ENCODE data around the gene TIMM13. TPM values are rescaled to one million over a fixed set of nuclear protein-coding genes. Genes with fewer than 3 reads are reported as not detected.
"Not testable (repeated sequence)": the region's sequence is repeated elsewhere in the genome, so short reads cannot be mapped to it uniquely, and the experiment has no call there.

Gene TIMM13
- total RNA-seq, 1 experiment from 2014 or later: 30.7 TPM

DNA sequence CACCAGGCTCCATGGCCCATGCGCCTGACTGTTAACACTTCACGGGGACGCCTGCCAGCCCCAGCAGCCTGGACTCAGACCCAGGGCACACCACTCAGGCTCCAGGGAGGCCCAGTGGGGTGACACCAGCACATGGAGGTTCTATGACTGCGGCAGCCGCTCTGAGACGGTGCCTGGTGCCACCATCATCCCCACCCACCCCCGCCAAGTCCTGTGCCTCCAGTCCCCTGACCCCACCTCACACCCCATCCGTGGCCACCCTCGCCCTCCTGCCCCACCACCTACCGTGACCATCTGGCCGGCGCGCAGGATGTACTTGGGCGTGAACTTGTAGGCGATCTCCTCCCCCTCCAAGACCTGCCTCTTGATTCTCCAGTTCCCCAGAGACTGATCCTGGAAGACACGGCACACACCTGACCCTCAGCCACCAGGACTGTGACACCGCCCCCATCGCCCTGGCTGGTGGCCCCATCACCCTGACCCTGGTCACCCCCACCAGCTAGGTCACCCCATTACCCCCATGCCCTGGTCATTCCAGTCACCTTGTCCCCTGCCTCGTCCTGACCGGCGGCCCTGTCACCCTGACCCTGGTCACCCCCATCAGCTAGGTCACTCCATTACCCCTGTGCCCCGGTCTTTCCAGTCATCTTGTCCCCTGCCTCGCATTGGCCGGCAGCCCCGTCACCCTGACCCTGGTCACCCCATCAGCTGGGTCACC lies 4.9 kb upstream of the TIMM13 start:
- no peak for DNase-seq (ENCODE audit: extremely low read depth, low read depth)

DNA sequence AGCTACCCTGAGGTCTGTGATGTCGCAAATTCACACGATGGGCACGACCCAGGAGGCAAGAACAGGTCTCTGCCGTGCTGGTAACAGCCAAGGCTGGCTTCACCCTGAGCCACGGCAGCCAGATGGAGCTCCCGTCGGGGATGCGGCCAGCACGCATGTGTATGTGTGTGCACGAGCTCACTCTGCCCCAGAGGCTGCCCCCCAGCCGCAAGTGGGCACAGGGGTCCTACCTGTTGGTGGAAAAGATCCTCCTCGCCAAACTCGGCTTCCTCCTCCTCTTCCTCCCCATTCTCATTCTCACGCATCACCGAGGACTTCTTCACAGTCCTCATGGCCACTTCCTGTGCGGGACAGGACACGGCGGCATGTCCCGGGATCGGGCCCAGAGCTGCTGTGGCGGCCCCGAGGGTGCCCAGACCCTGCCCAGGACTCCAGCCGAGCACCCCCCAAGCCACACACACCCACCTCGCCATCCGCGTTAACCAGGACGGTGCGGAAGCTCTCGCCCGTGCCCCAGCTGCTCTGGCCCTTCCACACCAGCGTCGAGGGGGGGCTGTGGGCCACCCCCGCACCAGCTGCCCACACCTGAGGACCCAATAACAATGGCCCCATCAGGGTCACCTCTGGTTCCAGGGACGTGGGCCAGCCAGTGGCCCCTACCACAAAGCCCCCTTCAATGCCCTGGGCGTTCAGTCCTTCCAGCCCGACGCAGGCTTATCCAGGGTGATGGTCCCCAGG lies 4.1 kb upstream of the TIMM13 start:
- DNase-seq (ENCODE audit: extremely low read depth, low read depth): no peak

DNA sequence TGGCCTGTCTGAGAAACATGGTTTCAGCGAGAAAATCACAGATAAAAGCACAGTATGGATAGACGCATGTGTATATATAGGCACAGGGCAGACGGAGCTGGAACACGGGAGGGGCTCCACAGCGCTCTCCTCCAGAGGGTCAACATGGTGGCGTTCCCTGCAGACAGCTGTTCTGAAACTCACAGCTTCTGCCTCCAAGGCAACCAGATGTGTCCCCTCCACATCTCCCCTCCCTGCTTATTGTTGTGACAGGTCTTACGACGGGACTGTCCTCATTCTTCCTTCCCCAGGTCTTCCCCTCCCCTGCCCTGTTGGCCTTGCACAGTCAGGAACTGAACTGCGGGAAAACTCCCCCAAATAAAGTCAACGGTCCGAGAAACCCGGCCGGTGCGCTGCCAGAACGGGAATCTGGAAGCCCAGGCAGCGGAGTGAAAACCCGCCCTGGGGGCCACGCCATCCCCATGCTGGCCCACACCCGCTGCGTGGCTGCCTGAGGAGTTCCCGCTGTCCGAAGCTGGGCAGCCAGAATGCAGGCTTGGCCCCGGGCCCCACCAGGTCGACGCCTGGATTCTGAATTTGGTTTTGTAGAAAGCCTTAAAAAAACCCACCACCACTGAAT lies 2.6 kb upstream of the TIMM13 start:
- no peak for DNase-seq (ENCODE audit: extremely low read depth, low read depth)

DNA sequence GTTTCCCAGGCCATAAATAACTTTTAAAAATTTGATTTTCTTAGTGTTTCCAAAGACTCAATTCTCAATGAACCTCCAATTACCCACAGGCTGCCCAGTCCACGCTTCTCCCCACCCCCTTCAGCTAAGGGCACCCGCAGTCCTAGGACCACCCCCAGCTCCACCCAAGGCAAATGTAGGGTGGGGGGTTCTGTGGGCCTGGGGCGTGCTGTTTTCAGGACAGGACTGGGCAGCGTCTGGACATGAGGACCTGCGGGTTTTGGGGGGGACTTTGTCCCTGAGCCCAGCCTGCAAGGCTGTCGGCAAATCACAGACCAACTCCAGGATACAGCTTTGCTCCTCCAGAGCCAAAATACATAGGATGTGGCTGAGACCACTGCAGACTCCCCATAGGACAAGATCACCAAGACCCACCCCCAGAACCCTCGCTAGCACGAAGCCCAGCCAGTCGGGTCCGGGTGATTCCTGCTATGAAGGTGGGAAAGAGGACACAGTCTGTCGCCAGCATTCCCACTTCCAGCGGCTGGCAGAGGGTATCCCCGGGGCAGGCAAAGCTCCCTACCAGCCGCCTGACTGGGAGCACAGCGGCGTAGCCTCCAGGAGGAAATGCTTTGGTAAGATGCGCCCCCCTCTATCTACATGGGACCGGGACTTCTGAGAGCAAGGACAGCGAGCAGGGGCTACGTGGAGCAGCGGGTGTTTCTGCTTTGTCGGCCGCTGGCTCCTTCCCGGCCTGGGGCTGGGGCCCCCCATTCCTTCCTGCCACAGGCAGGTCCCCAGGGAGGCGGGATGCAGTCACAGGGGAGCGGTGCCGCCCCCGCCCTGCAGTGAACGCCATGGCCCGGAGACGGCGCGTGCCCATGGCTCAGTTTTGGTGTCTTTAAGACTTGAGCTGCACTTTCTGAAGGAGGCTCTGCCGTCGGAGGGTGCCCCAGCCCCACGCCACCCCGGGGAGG lies 1.6 kb upstream of the TIMM13 start:
- DNase-seq (ENCODE audit: extremely low read depth, low read depth): no peak

DNA sequence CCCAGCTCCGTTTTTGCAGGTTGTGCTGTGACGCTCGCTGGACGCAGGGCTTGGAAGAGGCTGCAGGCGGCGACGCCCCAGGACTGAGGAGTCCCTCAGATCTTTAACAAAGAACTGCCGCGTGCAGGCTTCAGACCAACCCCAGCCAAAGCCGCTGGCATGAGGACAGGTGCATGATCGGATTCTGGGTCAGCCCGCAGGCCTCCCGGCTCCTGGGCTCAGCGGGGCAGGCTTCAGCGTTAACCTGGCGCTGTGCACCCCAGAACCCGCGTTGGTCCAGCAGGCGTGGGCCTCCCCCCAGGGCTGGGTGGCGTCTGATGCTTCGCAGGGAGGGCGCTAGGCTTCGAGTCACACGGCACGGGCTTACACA lies 920 bp upstream of the TIMM13 start:
- DNase-seq (ENCODE audit: extremely low read depth, low read depth): no peak

DNA sequence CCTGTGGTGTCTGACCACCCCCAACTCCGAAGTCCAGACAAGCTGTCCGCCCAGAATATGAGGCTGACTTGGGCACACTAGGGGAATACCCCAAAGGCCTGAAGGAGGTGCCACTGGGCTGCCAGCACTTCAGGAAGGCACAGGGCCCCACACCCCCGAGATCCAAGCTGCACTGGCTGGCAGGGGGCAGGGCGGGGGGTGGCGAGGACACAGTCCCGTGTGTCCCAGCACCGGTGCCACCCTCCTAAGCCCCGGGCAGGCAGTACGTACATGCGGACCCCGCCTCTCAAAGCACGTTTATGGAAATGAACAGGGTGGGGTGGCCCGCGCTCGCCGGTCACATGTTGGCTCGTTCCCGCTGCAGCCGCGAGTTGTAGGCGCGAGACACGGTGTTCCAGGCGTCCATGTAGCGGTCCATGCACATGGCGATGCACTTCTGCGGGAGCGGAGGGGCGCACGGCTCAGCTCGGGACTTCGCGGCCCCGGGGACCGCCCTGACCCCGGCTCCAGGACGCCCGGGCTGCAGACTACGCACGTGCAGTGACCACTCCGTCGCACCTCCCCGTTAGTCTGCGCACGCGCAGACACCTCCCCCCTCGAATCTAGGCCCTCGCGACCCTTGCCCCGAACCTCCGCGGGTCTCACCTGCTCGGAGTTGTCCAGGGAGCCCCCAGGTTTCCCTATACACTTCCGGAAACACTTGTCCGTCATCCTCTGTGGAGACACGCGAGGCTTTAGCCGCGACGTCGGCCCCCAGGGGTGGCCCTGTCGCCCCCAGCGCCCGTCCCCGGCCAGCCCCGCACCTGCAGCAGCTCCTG lies 566 bp downstream of the TIMM13 start:
- DNase-seq (ENCODE audit: extremely low read depth, low read depth): no peak

DNA sequence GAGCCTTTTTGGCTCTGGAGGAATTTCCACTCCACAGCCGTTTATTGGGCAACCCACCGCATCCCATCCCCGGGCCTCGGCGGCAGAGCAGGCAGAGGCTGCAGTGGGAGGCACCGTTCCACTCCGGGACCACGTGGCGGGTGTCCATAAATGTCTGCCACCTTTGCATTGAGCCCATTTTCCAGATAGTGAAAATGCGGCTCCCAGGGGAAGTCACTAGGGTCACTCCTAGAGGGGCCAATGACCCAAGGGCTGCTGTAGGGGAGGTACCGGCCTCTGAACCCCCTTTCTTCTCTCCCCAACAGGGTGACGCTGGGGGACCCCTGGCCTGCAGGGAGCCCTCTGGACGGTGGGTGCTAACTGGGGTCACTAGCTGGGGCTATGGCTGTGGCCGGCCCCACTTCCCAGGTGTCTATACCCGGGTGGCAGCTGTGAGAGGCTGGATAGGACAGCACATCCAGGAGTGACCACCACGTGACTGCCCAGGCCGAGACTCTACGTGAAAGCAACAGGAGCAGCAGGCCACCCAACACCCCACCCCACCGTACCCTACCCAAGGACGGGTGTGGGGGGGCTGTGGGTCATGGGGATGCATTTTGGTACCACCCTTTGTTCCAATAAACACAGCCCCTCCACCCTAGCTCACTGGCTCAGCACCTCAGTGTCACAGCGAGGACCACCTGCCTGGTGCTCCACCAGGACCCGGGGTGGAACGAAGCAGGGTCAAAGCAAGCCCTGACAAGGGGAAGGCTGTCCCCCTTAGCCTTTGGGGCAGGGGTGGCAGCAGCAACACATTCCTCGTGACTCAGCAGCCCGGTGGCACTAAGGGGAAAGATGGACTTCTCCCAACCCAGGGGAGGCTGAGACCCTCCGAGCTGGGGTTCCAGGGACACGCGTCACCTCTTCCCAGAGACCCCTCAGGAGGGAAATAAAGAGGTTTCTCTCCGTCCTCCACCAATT lies 1.5 kb downstream of the TIMM13 start:
- DNase-seq (ENCODE audit: extremely low read depth, low read depth): no peak

DNA sequence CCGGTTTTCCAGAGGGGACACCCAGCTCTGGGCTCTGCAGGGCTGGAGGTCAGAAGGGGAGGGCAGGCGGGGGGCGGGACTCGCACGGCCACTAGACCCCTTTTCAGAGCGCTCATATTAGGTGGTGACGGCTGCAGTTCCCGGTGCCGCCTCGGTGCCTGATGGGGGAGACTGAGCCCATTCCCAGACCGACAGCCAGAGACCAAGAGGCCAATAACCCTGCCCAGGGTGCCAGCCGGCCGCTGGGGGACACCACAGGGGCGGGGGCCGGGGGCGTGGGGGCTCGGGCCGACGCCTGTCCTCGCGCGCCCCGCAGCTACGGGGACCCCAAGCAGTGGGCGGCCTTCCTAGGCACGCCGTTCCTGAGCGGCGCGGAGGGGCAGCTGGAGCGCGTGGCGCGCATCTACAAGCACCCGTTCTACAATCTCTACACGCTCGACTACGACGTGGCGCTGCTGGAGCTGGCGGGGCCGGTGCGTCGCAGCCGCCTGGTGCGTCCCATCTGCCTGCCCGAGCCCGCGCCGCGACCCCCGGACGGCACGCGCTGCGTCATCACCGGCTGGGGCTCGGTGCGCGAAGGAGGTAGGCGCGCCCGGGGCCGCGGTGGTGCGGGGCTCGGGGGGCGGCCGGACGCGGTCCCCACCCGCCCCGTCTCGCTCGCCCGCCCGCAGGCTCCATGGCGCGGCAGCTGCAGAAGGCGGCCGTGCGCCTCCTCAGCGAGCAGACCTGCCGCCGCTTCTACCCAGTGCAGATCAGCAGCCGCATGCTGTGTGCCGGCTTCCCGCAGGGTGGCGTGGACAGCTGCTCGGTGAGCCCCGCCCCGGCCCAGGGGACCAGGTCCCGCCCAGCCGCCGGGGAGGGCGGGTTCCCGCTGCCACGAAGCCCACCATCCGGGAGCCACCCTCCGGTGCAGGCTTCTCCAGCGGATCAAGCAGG lies 2.4 kb downstream of the TIMM13 start:
- no peak for DNase-seq (ENCODE audit: extremely low read depth, low read depth)

DNA sequence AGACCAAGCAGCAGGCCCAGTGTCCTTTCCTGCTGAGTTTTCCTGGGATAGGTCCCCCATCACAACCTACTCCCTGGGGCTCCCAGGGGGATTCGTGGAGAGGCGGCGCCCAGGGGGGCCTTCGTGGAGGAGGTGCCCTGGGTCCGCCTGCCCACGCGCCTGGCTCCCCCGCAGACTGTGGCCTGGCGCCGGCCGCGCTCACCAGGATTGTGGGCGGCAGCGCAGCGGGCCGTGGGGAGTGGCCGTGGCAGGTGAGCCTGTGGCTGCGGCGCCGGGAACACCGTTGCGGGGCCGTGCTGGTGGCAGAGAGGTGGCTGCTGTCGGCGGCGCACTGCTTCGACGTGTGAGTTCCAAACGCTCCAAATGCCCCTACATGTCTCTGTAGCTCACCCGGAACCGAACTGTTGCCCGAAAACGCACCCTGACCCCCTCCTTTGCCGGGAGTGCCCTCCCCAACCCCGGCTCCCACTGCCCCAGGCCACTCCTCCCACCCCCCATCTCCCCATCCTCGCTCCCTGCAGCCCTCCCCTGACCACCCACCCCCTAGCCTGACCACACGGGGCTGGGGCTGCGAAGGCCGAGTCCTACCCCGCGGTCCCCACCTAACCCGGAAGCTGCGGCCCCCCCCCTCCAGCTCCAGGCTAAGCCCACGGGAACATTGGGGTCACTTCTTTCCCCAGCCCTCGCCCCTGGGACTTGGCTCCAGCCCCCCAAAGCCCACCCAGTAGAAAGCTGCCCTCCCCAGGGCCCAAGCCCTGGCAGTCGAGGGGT lies 3.3 kb downstream of the TIMM13 start:
- no peak for DNase-seq (ENCODE audit: extremely low read depth, low read depth)

DNA sequence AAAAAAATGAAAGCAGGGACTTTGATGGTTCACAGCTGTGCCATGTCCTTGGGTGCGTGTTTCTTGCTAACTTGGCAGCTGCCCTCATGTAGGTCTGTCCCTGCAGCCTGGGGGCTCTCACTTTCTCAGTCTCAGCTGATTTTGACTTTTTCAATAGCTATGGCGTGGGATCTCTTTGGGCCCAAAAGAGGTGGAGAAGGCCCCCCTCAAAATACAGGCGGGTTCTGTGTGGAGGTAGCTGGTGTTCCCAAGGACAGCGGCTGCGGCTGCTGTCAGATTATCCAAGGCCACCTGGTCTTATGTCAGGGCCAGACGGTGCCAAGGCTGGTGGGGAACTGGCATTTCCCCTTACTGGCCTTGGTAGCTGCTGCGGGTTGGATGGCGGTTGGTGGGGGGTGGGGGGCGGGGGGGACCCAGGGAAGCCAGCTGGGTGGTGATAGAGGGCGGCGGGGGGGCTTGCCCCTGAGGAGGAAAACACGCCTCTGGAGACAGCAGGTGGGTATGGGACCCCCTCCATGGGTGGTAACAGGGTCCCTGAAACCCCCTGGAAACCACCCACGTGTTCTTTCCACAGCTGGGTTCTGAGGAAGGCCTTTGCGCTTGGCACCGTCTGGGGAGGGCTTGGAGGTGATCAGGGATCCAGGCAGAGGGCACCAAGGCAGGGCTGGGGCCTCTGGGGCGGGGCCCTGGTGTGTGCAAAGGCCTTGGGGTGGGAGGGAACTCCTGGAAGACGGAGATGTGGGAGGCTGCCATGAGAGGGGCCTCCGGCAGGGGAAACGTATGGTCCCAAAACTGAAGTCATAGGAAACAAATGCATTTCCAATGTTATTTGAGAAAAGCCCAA lies 4.1 kb downstream of the TIMM13 start:
- DNase-seq (ENCODE audit: extremely low read depth, low read depth): no peak

DNA sequence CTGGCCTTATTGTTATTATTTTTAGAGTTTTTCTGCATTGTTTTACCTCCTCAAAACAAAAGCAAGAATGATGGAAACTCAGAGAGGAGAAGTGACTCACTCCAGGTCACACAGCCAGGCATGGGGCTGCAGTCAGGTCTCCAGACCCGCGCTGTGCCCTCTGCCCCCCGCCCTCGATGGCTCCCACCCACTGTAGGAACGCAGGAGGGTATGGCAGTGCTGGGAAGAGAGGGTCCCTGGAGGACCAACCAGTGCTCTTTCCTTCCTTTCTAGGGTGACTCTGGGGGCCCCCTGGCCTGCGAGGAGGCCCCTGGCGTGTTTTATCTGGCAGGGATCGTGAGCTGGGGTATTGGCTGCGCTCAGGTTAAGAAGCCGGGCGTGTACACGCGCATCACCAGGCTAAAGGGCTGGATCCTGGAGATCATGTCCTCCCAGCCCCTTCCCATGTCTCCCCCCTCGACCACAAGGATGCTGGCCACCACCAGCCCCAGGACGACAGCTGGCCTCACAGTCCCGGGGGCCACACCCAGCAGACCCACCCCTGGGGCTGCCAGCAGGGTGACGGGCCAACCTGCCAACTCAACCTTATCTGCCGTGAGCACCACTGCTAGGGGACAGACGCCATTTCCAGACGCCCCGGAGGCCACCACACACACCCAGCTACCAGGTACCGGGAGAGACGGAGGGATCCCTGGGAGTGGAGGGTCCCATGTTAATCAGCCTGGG lies 5.6 kb downstream of the TIMM13 start:
- DNase-seq (ENCODE audit: extremely low read depth, low read depth): no peak

DNA sequence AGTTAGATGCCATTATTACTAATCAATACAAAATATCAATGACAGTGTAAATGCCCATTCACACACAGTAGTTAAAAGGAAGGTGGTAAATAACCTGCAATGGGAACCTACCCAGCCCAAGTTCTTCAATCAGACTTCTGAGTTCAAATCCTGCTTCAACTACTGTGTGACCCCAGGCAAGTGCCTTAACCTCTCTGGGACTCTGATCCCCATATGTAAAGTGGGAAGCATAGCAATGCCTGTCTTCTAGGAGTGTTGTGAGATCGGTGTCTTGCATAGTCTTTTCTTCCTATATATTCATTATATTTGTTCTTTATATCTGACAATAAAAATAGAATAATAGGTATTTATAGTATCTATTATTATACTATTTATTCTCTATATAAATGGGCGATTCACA lies 6.9 kb downstream of the TIMM13 start:
- no peak for DNase-seq (ENCODE audit: extremely low read depth, low read depth)

DNA sequence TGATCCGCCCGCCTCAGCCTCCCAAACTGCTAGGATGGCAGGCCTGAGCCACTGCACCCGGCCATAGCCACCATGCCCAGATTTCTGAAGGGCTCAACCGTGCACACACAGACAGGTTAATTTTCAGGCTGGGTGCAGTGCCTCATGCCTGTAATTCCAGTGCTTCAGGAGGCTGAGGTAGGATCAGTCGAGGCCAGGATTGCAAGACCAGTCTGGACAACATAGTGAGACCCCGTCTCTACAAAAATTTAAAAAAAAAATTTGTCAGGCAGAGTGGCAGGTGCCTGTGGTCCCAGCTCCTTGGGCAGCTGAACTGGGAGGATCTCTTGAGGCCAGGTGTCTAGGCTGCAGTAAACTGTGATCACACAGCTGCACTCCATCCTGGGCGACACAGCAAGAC lies 7.6 kb downstream of the TIMM13 start:
- no peak for DNase-seq (ENCODE audit: extremely low read depth, low read depth)

DNA sequence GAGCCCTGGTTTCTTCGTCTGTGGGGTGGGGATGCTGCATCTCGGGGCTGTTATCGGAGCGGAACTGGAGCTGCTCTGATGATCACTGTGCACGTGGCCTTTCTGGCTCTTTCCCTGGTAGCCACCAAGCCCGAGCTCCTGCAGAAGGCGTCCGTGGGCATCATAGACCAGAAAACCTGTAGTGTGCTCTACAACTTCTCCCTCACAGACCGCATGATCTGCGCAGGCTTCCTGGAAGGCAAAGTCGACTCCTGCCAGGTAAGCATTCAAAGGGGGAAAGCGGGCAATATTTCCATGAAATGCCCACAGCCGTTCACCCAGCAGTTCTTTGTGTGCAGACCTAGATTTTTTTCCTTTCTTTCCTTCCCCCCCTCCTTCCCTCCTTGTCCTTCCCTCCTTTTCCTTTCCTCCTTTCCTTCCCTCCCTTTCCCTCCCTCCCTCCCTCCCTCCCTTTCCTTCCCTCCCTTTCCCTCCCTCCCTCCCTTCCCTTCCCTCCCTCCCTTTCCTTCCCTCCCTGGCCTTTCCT lies 9.4 kb downstream of the TIMM13 start:
- no peak for DNase-seq (ENCODE audit: extremely low read depth, low read depth)

DNA sequence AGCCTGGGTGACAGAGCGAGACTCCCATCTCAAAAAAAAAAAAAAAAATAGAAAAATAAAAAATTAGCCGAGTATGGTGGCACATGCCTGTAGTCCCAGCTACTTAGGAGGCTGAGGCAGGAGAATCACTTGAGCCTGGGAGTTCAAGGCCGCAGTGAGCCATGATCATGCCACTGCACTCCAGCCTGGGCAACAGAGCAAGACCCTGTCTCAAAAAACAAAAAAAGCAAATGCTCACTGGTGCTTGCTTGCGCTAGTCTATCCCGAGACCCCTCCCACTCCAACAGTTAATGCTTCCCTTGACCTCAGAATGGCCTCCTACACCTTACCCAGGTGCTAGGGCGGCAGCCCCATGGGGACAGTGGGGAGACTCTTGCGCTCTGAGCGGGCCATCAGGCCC lies 9.9 kb downstream of the TIMM13 start:
- not testable (repeated sequence) for DNase-seq (ENCODE audit: extremely low read depth, low read depth)
